H9 (cell line): ENCODE results near the gene WFIKKN2. TPM values are rescaled to one million over a fixed set of nuclear protein-coding genes. Genes with fewer than 3 reads are reported as not detected.

Experiments
- DNase-seq: peaks from one replicate; pipeline ENCODE4 v3.0.0-alpha.2; 2017
- H2AFZ ChIP-seq: one replicate; pipeline ENCODE4 v1.6.1; 2013; ENCODE audit warnings: mild to moderate bottlenecking, low read length, control low read depth, moderate library complexity
- H2AK5ac ChIP-seq: 2 replicates; pipeline ENCODE4 v1.6.1; 2013; ENCODE audit warnings: low read length, control low read depth, mixed read lengths; ENCODE audit not compliant: insufficient read length
- H2BK120ac ChIP-seq: one replicate; pipeline ENCODE4 v1.6.1; 2013; ENCODE audit warnings: low read depth, mild to moderate bottlenecking, low read length, control low read depth, inconsistent platforms; ENCODE audit not compliant: poor library complexity, severe bottlenecking
- H2BK12ac ChIP-seq: 2 replicates; pipeline ENCODE4 v1.6.1; 2013; ENCODE audit warnings: low read length, control low read depth, mixed read lengths, low read depth; ENCODE audit not compliant: insufficient read length
- H2BK15ac ChIP-seq: 2 replicates; pipeline ENCODE4 v1.6.1; 2013; ENCODE audit warnings: low read depth, low read length, control low read depth
- H2BK20ac ChIP-seq: one replicate; pipeline ENCODE4 v1.6.1; 2013; ENCODE audit warnings: low read depth, mild to moderate bottlenecking, low read length, control low read depth, inconsistent platforms; ENCODE audit not compliant: poor library complexity, severe bottlenecking
- H2BK5ac ChIP-seq: 2 replicates; pipeline ENCODE4 v1.6.1; 2013; ENCODE audit warnings: low read length, control low read depth, mixed read lengths; ENCODE audit not compliant: insufficient read length
- H3K14ac ChIP-seq: 2 replicates; pipeline ENCODE4 v1.6.1; 2013; ENCODE audit warnings: low read length, control low read depth; ENCODE audit not compliant: insufficient read depth
- H3K18ac ChIP-seq: 2 replicates; pipeline ENCODE4 v1.6.1; 2013; ENCODE audit warnings: low read depth, mild to moderate bottlenecking, mixed read lengths, low read length, control low read depth; ENCODE audit not compliant: insufficient read length
- H3K23ac ChIP-seq: 2 replicates; pipeline ENCODE4 v1.6.1; 2013; ENCODE audit warnings: low read length, control low read depth, mixed read lengths, low read depth; ENCODE audit not compliant: insufficient read length
- H3K23me2 ChIP-seq: 2 replicates; pipeline ENCODE4 v1.6.1; 2013; ENCODE audit warnings: low read depth, mild to moderate bottlenecking, mixed read lengths, low read length, control low read depth; ENCODE audit not compliant: insufficient read length, poor library complexity, severe bottlenecking
- H3K27ac ChIP-seq: 2 replicates; pipeline ENCODE4 v1.5.1; 2013; ENCODE audit warnings: low read length, control low read depth, mixed read lengths, low read depth; ENCODE audit not compliant: insufficient read length
- H3K27me3 ChIP-seq: 2 replicates; pipeline ENCODE4 v1.6.1; 2013; ENCODE audit warnings: low read length, control low read depth, inconsistent platforms; ENCODE audit not compliant: insufficient read depth
- H3K4ac ChIP-seq: 2 replicates; pipeline ENCODE4 v1.6.1; 2013; ENCODE audit warnings: low read depth, mild to moderate bottlenecking, control low read depth, inconsistent platforms, low read length, moderate library complexity
- H3K4me1 ChIP-seq: 2 replicates; pipeline ENCODE4 v1.6.1; 2013; ENCODE audit warnings: low read length, control low read depth, inconsistent platforms; ENCODE audit not compliant: insufficient read depth
- H3K4me2 ChIP-seq: 2 replicates; pipeline ENCODE4 v1.6.1; 2013; ENCODE audit warnings: low read length, control low read depth, mixed read lengths; ENCODE audit not compliant: insufficient read length, insufficient read depth
- H3K56ac ChIP-seq: 2 replicates; pipeline ENCODE4 v1.6.1; 2013; ENCODE audit warnings: low read depth, mild to moderate bottlenecking, mixed read lengths, low read length, control low read depth; ENCODE audit not compliant: insufficient read length
- H3K79me1 ChIP-seq: 2 replicates; pipeline ENCODE4 v1.6.1; 2013; ENCODE audit warnings: low read depth, mild to moderate bottlenecking, moderate library complexity, low read length, control low read depth, inconsistent platforms; ENCODE audit not compliant: insufficient read depth, poor library complexity, severe bottlenecking
- H3K79me2 ChIP-seq: 2 replicates; pipeline ENCODE4 v1.6.1; 2013; ENCODE audit warnings: low read length, control low read depth, inconsistent platforms; ENCODE audit not compliant: insufficient read depth
- H3K9ac ChIP-seq: 2 replicates; pipeline ENCODE4 v1.6.1; 2013; ENCODE audit warnings: low read length, control low read depth, mixed read lengths; ENCODE audit not compliant: insufficient read length; ENCODE audit errors: extremely low read depth
- H3K9me3 ChIP-seq: one replicate; pipeline ENCODE4 v1.6.1; 2013; ENCODE audit warnings: low read depth, low read length, inconsistent platforms; ENCODE audit not compliant: control insufficient read depth
- H3T11ph ChIP-seq: one replicate; pipeline ENCODE4 v1.6.1; 2013; ENCODE audit warnings: mild to moderate bottlenecking, low read length, control low read depth, inconsistent platforms
- H4K20me1 ChIP-seq: one replicate; pipeline ENCODE4 v1.6.1; 2013; ENCODE audit not compliant: control insufficient read depth, insufficient read length, insufficient read depth
- H4K5ac ChIP-seq: 2 replicates; pipeline ENCODE4 v1.6.1; 2013; ENCODE audit warnings: low read depth, mild to moderate bottlenecking, mixed read lengths, low read length, control low read depth; ENCODE audit not compliant: insufficient read length
- H4K8ac ChIP-seq: replicated peaks from 2 replicates; pipeline ENCODE4 v1.6.1; 2013; ENCODE audit warnings: low read length, control low read depth, mixed read lengths, low read depth; ENCODE audit not compliant: insufficient read length
- H4K91ac ChIP-seq: 2 replicates; pipeline ENCODE4 v1.6.1; 2013; ENCODE audit warnings: low read depth, mild to moderate bottlenecking, moderate library complexity, mixed read lengths, low read length, control low read depth; ENCODE audit not compliant: insufficient read length
- H3K27ac Mint-ChIP-seq, 3 experiments: 2 replicates in 2 of 3; 3 replicates in 1 of 3; pipeline ENCODE4 v1.8.0; 2020 to 2021; ENCODE audit warnings: mixed read lengths in 3 of 3, mild to moderate bottlenecking in 1 of 3, moderate library complexity in 1 of 3
- H3K27me3 Mint-ChIP-seq: 2 replicates; pipeline ENCODE4 v1.8.0; 2021; ENCODE audit warnings: low read depth, mild to moderate bottlenecking, moderate library complexity, mixed read lengths
- H3K36me3 Mint-ChIP-seq, 3 experiments: 2 replicates in 2 of 3; 3 replicates in 1 of 3; pipeline ENCODE4 v1.8.0; 2020 to 2021; ENCODE audit warnings: low read depth in 3 of 3, mixed read lengths in 3 of 3; ENCODE audit not compliant: insufficient read depth in 1 of 3
- H3K4me1 Mint-ChIP-seq, 2 experiments: 2 replicates each; pipeline ENCODE4 v1.8.0; 2020; ENCODE audit warnings: mixed read lengths in 2 of 2
- H3K4me3 Mint-ChIP-seq, 2 experiments: 2 replicates in 1 of 2; 3 replicates in 1 of 2; pipeline ENCODE4 v1.8.0; 2020 to 2021; ENCODE audit warnings: mild to moderate bottlenecking in 2 of 2, mixed read lengths in 2 of 2, moderate library complexity in 1 of 2
- H3K9me3 Mint-ChIP-seq, 2 experiments: 2 replicates in 1 of 2; 3 replicates in 1 of 2; pipeline ENCODE4 v1.8.0; 2020; ENCODE audit warnings: mild to moderate bottlenecking in 2 of 2, mixed read lengths in 2 of 2, moderate library complexity in 1 of 2
- CTCF ChIP-seq: fragments of 200-600 bp; sonication (generic); conservative IDR thresholded peaks from 3 replicates; pipeline ENCODE4 v1.8.0; 2021; ENCODE audit warnings: antibody characterized with exemption, mild to moderate bottlenecking
- WGBS: extraction: QIAGEN DNeasy Blood & Tissue Kit; methylation state at CpG from one replicate; pipeline ENCODE4 v1.1.7; 2013; ENCODE audit warnings: missing lambda C conversion rate, low lambda C conversion rate, mixed read lengths; ENCODE audit not compliant: insufficient read length; ENCODE audit errors: extremely low coverage; 5-methylcytosine and 5-hydroxymethylcytosine counted together
- total RNA-seq: library from RNA; stranded (reverse); gene quantifications from 2 replicates; pipeline ENCODE4 v1.2.1, GENCODE V29; 2021

WFIKKN2 gene
- total RNA-seq, 1 experiment from 2014 or later, result 1.1 TPM

DNA sequence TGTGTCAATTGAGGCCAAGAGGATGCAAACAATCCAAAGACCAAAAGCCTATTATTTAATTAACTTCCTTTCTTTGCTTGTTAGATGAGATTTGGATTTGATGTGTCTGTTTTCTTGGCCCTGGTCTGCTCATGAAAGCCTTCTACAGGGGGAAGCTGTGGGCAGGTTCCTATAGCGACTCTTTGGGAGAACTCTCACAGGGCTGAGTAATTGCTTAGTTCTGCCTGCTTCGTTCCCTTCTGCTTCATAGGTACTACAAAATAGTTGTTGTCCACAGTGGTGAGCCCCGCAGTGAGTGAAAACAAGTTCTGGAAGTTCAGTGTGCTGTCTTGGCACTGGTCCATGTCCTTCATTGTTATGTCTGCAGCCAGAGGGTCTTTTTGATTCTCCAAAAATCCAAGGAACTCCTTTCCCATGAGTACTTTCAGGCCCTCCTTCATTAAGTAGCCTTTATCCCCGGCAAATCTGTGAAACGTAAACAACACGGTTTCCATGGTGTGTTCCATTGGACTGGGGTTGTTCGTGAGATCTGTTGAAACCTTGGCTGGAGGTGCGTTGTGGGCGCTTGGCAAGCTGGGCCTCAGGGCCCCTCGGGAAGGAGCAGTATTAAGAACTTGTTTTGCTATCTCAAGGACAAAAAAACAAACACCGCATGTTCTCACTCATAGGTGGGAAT lies 38.1 kb upstream of the WFIKKN2 start:
- Histone ChIP-seq H4K20me1 (no peaks in the 10 kb centered on the region), H3K18ac (no peak overlapping the region), H4K5ac (no peak overlapping the region), H4K91ac (no peak overlapping the region), H3K79me1 (no peaks in the 10 kb centered on the region), H3K4me2 (no peak overlapping the region), H3K9me3 (no peaks in the 10 kb centered on the region), H3K4ac (no peak overlapping the region), H3K79me2 (no peaks in the 10 kb centered on the region), H3K4me1 (no peaks in the 10 kb centered on the region), H4K8ac (no peak overlapping the region), H2BK12ac (no peak overlapping the region), H3K23ac (no peak overlapping the region), H3K56ac (no peak overlapping the region), H2BK15ac (no peak overlapping the region), H2BK120ac (no peak overlapping the region), H2AFZ (no peak overlapping the region), H3K14ac (no peak overlapping the region), H2AK5ac (no peak overlapping the region), H3K27ac (no peak overlapping the region), H2BK5ac (no peak overlapping the region), H2BK20ac (no peak overlapping the region), H3K27me3 (no peaks in the 10 kb centered on the region), H3T11ph (no peak overlapping the region), H3K23me2 (no peaks in the 10 kb centered on the region), H3K9ac (no peak overlapping the region)
- H3K4me1 Mint-ChIP-seq, result peaks cover 14 to 29% of the 10 kb centered on the region in 2 experiments
- no peak for TF ChIP-seq CTCF
- no peak overlapping the region for H3K4me3 Mint-ChIP-seq
- H3K9me3 Mint-ChIP-seq, result no peaks in the 10 kb centered on the region; a peak in 1 of 5 replicates
- no peaks in the 10 kb centered on the region; the same call in none of the 2 replicates for H3K27me3 Mint-ChIP-seq
- peak overlapping the region in 2 of 3 experiments; percentile 34 to 53; a peak in 1 of 7 replicates for H3K27ac Mint-ChIP-seq
- DNase-seq, result no peak
- WGBS, result no CpG with 5 or more reads among the region's 11 CpGs
- H3K36me3 Mint-ChIP-seq, result no peaks in the 10 kb centered on the region; a peak in 1 of 7 replicates
